Mucosa of rectum (tissue), 2 donors: Measurements from ENCODE around the gene NFAT5.
"Not testable (repeated sequence)": the region's sequence is repeated elsewhere in the genome, so short reads cannot be mapped to it uniquely, and the experiment has no call there.

ENCODE experiments used
- H3K27ac ChIP-seq, 2 donors: one replicate each; pipeline ENCODE4 v1.7.0; 2013; ENCODE audit warnings: inconsistent platforms in 2 of 2, low read depth in 2 of 2, low read length in 2 of 2
- H3K27me3 ChIP-seq, 2 donors: one replicate each; pipeline ENCODE4 v1.7.0; 2013; ENCODE audit warnings: low read length in 2 of 2; ENCODE audit not compliant: control insufficient read depth in 2 of 2, insufficient read depth in 2 of 2
- H3K36me3 ChIP-seq, 2 donors: one replicate each; pipeline ENCODE4 v1.7.0; 2013; ENCODE audit warnings: low read length in 2 of 2; ENCODE audit not compliant: control insufficient read depth in 2 of 2, insufficient read depth in 2 of 2
- H3K4me1 ChIP-seq, 2 donors: one replicate each; pipeline ENCODE4 v1.7.0; 2013; ENCODE audit warnings: low read length in 2 of 2, mild to moderate bottlenecking in 1 of 2; ENCODE audit not compliant: control insufficient read depth in 2 of 2, insufficient read depth in 2 of 2
- H3K4me3 ChIP-seq, 2 donors: one replicate each; pipeline ENCODE4 v1.7.0; 2013; ENCODE audit warnings: low read length in 2 of 2
- H3K9ac ChIP-seq, 2 donors: one replicate each; pipeline ENCODE4 v1.7.0; 2013; ENCODE audit warnings: low read length in 2 of 2, low read depth in 1 of 2, mild to moderate bottlenecking in 1 of 2
- H3K9me3 ChIP-seq, 2 donors: one replicate each; pipeline ENCODE4 v1.7.0; 2013; ENCODE audit warnings: low read length in 2 of 2; ENCODE audit not compliant: control insufficient read depth in 2 of 2
- donor health status: healthy.
- donor health status: Normal muscosa, but diverticular disease.

NFAT5 gene, protein sequence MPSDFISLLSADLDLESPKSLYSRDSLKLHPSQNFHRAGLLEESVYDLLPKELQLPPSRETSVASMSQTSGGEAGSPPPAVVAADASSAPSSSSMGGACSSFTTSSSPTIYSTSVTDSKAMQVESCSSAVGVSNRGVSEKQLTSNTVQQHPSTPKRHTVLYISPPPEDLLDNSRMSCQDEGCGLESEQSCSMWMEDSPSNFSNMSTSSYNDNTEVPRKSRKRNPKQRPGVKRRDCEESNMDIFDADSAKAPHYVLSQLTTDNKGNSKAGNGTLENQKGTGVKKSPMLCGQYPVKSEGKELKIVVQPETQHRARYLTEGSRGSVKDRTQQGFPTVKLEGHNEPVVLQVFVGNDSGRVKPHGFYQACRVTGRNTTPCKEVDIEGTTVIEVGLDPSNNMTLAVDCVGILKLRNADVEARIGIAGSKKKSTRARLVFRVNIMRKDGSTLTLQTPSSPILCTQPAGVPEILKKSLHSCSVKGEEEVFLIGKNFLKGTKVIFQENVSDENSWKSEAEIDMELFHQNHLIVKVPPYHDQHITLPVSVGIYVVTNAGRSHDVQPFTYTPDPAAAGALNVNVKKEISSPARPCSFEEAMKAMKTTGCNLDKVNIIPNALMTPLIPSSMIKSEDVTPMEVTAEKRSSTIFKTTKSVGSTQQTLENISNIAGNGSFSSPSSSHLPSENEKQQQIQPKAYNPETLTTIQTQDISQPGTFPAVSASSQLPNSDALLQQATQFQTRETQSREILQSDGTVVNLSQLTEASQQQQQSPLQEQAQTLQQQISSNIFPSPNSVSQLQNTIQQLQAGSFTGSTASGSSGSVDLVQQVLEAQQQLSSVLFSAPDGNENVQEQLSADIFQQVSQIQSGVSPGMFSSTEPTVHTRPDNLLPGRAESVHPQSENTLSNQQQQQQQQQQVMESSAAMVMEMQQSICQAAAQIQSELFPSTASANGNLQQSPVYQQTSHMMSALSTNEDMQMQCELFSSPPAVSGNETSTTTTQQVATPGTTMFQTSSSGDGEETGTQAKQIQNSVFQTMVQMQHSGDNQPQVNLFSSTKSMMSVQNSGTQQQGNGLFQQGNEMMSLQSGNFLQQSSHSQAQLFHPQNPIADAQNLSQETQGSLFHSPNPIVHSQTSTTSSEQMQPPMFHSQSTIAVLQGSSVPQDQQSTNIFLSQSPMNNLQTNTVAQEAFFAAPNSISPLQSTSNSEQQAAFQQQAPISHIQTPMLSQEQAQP (N-terminal part only)

DNA sequence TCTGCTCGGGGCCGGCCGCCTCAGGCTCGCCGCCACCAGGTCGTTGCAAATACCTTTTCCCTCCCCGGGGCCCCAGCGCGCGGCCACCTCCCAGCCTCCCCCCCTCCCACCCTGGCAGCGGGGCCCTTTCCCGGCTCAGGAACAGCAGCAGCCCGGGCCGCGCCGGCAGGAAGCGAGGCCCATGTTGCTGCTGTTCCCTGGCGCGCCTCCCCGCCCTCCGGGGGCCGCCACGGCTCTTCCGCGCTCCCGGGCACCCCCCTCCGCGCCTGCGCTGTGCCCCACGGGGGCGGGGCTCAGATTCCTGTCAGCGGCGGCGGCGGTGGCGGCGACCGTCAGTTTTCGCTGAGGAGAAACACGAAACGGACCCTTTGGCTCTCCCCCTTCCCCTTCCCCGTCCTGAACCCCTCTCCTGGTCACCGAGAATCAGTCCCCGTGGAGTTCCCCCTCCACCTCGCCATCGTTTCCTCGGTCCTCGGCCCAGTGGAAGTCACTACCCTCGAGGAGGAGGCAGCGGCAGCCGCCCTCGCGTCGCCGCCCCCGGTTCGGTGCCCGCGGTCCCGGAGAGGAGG is at the start of gene NFAT5:
TSS of gene NFAT5 (plus strand) at position 296 of the 569 bp plus-strand sequence. CDS start 336 bp downstream, outside the sequence.
- Histone ChIP-seq H3K36me3 (no peaks in the 10 kb centered on the region), H3K9ac (peak within 1 kb of the TSS; percentile 91 to 98), H3K27ac (peak within 1 kb of the TSS; percentile 99), H3K4me1 (peaks cover 14 to 16% of the 10 kb centered on the region in 2 donors), H3K27me3 (no peaks in the 10 kb centered on the region), H3K4me3 (peak within 1 kb of the TSS; percentile 90 to 91), H3K9me3 (no peaks in the 10 kb centered on the region)

DNA sequence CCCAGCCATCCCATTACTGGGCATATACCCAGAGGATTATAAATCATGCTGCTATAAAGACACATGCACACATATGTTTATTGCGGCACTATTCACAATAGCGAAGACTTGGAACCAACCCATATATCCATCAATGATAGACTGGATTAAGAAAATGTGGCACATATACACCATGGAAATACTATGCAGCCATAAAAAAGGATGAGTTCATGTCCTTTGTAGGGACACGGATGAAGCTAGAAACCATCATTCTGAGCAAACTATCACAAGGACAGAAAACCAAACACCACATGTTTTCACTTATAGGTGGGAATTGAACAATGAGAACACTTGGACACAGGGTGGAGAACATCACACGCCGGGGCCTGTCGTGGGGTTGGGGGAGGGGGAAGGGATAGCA is 47.9 kb upstream of the NFAT5 start:
- H3K4me3 ChIP-seq, H3K36me3 ChIP-seq, H3K9me3 ChIP-seq, H3K27me3 ChIP-seq, H3K4me1 ChIP-seq, H3K9ac ChIP-seq, H3K27ac ChIP-seq: not testable (repeated sequence)

DNA sequence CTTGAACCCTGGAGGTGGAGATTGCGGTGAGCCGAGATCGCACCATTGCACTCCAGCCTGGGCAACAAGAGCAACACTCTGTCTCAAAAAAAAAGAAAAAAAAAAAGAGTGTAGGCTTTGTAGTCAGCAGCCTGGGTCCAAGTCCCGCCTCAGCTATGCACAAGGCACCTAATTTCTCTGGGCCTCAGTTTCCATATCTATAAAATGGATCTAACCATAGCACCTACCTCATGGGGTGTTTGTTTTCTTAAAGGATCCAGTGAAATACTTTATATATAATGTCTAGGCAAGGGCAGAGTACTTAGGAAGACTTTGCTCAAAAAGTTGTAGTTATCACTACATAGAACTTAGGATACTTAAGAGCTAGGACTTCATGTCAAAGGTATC is 45.4 kb upstream of the NFAT5 start:
- H3K4me3 ChIP-seq: no peak overlapping the region
- H3K9me3 ChIP-seq: no peaks in the 10 kb centered on the region
- H3K9ac ChIP-seq: no peak overlapping the region
- H3K27me3 ChIP-seq: no peaks in the 10 kb centered on the region
- H3K4me1 ChIP-seq: peaks cover 10 to 12% of the 10 kb centered on the region in 2 donors
- no peak overlapping the region for H3K27ac ChIP-seq
- no peaks in the 10 kb centered on the region for H3K36me3 ChIP-seq

DNA sequence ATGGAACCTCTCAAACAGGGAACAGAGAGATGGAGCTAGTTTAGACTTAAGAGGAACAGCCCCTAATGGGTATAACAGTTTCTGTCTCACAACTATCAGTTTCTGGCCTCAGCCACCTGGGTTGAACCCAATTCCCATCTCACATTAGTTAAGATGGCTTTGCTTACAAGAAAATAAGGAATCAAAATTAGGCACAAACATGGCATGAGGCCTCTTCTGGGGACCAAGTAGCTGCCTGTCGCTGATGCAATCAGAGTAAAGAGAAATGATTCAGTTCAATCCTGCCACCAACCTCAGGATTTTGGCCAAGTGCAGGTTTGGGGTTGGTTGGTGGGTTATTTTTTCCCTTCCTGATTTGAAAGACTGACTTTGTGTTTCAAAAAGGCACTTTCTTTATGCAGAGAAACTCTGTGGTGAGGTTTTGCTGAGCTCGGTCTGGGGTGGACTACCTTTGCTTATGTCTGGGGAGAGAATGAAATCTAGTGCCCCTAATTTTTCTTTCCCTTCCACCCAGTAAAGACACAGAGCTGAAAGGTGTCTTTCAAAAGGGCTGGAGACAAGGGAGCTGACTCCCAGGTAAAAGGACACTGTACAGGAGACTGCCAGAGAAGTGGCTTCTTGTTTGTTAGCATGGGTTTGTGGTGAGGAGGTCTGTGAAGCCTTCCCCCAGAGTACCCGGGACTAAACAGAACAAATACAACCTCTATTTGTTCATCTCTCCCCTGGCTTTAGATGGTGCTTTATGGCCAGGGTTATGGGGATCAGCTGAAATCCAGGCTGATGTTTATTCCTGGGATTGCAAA is 44.8 kb upstream of the NFAT5 start:
- Histone ChIP-seq H3K36me3 (no peaks in the 10 kb centered on the region), H3K9ac (no peak overlapping the region), H3K27me3 (no peaks in the 10 kb centered on the region)

DNA sequence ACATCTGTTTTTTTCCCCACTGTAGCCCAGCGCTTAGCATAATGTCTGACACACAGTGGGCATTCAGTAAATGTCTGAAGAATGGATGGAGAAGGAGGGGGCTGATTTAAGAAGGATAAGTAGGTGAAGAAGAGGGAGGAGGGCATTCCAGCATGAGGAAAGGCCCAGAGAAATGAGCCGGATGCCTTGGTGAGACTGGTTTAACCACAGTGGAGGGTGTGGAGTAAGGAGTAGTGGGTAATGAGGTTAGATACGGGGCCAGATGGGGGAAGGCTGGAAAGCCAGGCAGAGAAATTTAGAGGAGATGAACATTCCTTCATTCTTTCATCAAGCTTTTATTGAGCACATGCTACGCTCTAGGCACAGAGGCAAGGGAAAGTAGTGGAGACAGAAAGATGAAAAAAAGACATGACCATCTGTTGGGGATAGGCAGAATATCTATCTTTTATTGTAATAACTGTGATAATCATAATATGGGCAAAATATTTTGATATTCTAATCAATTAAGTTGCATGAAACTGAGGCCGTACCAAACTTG is 43.7 kb upstream of the NFAT5 start:
- no peak overlapping the region for H3K9ac ChIP-seq
- H3K9me3 ChIP-seq: no peaks in the 10 kb centered on the region
- no peak overlapping the region for H3K27ac ChIP-seq
- no peaks in the 10 kb centered on the region for H3K36me3 ChIP-seq
- no peak overlapping the region for H3K4me3 ChIP-seq
- no peaks in the 10 kb centered on the region for H3K27me3 ChIP-seq
- peaks cover 10 to 12% of the 10 kb centered on the region in 2 donors for H3K4me1 ChIP-seq

More for the DNA sequence above, 44.8 kb upstream of the NFAT5 start:
- Histone ChIP-seq H3K4me3 (no peak overlapping the region), H3K4me1 (peaks cover 10 to 12% of the 10 kb centered on the region in 2 donors), H3K27ac (no peak overlapping the region), H3K9me3 (no peaks in the 10 kb centered on the region)

DNA sequence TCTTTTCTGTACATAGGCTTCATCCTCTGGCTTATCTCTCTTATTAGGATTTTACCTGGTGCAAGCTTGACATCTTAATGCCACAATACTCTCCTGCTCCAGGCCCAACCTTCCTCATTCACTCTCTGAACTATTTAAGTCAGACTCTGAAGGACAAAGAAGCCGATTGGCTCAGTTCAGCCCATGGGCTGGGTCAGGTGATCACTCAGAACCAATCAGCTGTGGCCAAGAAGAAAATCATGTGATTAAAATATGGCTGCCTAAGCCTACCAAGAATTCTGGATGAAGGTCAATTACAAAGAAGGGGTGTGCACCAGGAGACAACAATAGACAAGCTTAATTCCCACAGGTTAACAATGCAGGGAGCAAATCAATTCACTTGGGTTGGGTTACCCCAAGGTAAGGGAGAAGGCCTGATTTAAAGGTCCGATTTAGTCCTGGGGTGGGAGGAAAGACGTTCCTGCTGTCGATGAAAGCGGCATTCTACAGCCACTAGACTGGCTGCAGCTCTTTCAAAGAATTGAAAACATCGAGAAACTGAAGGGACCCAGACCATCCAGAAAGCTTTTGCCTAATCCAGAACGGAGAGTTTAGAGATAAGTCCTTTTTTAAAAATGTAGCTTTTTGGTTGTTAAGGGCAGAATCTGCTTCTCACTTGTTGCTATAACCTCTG is 42.9 kb upstream of the NFAT5 start:
- H3K27me3 ChIP-seq: no peaks in the 10 kb centered on the region
- H3K4me1 ChIP-seq: peaks cover 10 to 12% of the 10 kb centered on the region in 2 donors
- H3K9me3 ChIP-seq: no peaks in the 10 kb centered on the region
- H3K9ac ChIP-seq: no peak overlapping the region
- peak overlapping the region in 1 of 2 donors; percentile 44 for H3K4me3 ChIP-seq
- peak overlapping the region; percentile 25 to 58 for H3K27ac ChIP-seq
- no peaks in the 10 kb centered on the region for H3K36me3 ChIP-seq

DNA sequence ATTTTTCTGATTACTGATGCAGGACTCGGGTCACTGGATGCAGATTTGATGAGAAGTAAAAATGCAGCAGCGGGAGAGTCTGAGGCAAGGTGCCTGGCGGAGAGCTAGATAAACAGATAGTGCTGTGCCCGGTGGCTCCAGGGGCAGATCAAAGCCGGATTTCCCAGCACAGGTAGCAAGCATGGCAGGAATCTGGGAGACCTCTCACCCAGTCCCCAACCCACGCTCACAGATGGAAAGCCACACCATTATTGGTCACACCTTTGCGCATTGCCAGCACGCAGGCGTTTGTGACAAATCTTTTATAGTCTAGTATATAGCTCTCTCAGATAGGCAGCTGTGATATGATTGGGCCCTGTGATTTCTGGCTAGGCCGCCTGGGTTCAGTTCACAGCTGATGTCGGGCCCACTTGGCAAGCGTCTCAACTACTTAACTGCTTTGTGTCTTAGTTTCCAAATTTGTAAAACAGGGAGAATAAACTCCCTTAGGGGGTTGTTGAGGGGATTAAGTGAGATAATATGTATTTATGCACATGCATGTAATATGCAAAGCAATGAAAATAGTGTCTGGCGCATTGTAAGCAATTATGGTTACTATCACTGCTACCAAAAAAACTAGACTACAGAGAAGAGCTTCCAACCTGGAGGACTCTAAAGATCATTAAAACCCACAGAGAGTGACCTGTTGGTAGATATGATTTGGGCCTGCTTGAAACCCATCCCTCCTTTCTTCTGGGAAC is 42.0 kb upstream of the NFAT5 start:
- Histone ChIP-seq H3K9me3 (no peaks in the 10 kb centered on the region), H3K4me1 (peaks cover 10 to 12% of the 10 kb centered on the region in 2 donors), H3K36me3 (no peaks in the 10 kb centered on the region), H3K27me3 (no peaks in the 10 kb centered on the region), H3K27ac (peak overlapping the region; percentile 56 to 58), H3K9ac (peak overlapping the region in 1 of 2 donors; percentile 18), H3K4me3 (peak overlapping the region in 1 of 2 donors; percentile 44)

DNA sequence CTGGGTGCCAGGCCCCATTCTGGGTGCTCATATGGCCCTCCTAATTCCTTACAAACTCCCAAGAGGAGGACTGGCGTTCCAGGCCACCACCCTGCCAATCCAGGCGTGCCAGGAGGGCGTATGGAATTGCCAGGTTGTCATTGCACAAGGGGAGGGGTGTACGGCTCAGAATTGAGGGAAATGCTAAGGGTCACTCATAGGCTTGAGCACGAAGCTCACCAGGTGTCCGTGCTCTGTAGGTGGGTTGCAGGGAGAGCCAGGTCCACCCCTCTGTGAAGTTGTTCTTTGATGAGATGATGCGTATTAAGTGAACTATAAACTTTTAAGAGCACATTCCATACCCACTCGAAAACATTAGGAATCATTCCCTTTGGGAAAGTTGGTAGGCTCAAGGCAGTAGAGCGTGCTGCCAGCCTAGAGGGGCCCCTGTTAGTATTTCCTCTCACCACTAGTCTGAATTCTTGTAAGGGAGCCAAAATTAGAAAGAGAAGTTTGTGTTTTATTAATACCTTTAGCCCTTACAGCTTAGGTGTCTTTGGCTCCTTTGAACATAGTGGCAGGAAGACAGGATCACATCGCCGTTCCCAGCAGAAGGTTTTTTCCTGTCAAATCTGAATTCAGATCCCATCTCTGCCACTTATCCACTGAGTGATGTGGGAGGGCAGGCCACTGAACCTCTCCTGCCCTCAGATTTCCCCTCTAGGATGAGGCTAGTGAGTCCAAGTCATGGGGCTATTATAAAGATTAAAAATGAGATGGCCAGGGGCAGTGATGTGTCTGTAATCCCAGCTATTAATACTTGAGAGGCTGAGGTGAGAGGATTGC is 38.7 kb upstream of the NFAT5 start:
- Histone ChIP-seq H3K27ac (no peak overlapping the region), H3K4me3 (no peak overlapping the region)

More for the DNA sequence above, 38.7 kb upstream of the NFAT5 start:
- no peak overlapping the region for H3K9ac ChIP-seq
- H3K36me3 ChIP-seq: no peaks in the 10 kb centered on the region
- H3K27me3 ChIP-seq: no peaks in the 10 kb centered on the region
- H3K9me3 ChIP-seq: no peaks in the 10 kb centered on the region
- peaks cover 12 to 16% of the 10 kb centered on the region in 2 donors for H3K4me1 ChIP-seq
